Common myeloid progenitor, CD34-positive (primary cell): Measurements from ENCODE around the gene GJB2.
A peak's percentile ranks its signal among the peaks of the same experiment; 100 is the strongest.

ENCODE experiments used
- CTCF ChIA-PET: fragments of 350-600 bp; sonication (Branson Sonifier 250); formaldehyde crosslinking; loops from one replicate; lab custom pipeline; 2021; ENCODE audit warnings: antibody characterized with exemption; lab: Charles Lee
- POLR2A ChIA-PET: fragments of 350-600 bp; sonication (Branson Sonifier 250); formaldehyde crosslinking; loops from one replicate; lab custom pipeline; 2021; ENCODE audit warnings: antibody characterized with exemption; lab: Charles Lee
- DNase-seq, 3 donors: peaks; one replicate each; pipeline versions ENCODE4 v3.0.0 to v3.0.0-alpha.2; 2013
- H3K27ac ChIP-seq, 2 experiments: 1 replicate in 1 of 2; 2 replicates in 1 of 2; pipeline ENCODE4 v1.7.0; 2013; ENCODE audit warnings: inconsistent platforms in 2 of 2, low read length in 2 of 2, mild to moderate bottlenecking in 2 of 2, low read depth in 1 of 2, moderate library complexity in 1 of 2; ENCODE audit not compliant: severe bottlenecking in 2 of 2, insufficient read depth in 1 of 2, poor library complexity in 1 of 2
- H3K27me3 ChIP-seq, 5 experiments: replicated peaks in 2 of 5; 1 replicate in 3 of 5; 2 replicates in 2 of 5; pipeline versions ENCODE4 v1.6.1 to v1.7.0; 2013; ENCODE audit warnings: low read length in 4 of 5, mild to moderate bottlenecking in 2 of 5, moderate library complexity in 2 of 5, inconsistent platforms in 1 of 5; ENCODE audit not compliant: insufficient read depth in 5 of 5, control insufficient read depth in 4 of 5
- H3K36me3 ChIP-seq, 4 experiments: 1 replicate in 2 of 4; 2 replicates in 2 of 4; pipeline versions ENCODE4 v1.6.1 to v1.7.0; 2013; ENCODE audit warnings: low read length in 3 of 4, control low read depth in 1 of 4, mild to moderate bottlenecking in 1 of 4; ENCODE audit not compliant: control insufficient read depth in 4 of 4, insufficient read depth in 4 of 4
- H3K4me1 ChIP-seq, 4 experiments: 1 replicate in 3 of 4; 2 replicates in 1 of 4; pipeline versions ENCODE4 v1.6.1 to v1.7.1; 2013; ENCODE audit warnings: low read length in 3 of 4, mild to moderate bottlenecking in 3 of 4, control low read depth in 1 of 4, inconsistent platforms in 1 of 4, moderate library complexity in 1 of 4; ENCODE audit not compliant: control insufficient read depth in 4 of 4, insufficient read depth in 4 of 4; ENCODE audit errors: control extremely low read depth in 1 of 4
- H3K4me3 ChIP-seq, 7 experiments: 1 replicate in 4 of 7; 2 replicates in 3 of 7; pipeline versions ENCODE4 v1.5.1 to v1.7.0; 2013; ENCODE audit warnings: mild to moderate bottlenecking in 7 of 7, low read length in 6 of 7, moderate library complexity in 6 of 7, inconsistent platforms in 2 of 7, low read depth in 2 of 7, control low read depth in 1 of 7; ENCODE audit not compliant: insufficient read depth in 4 of 7, control insufficient read depth in 1 of 7; ENCODE audit errors: extremely low read depth in 1 of 7
- H3K9me3 ChIP-seq, 5 experiments: 1 replicate in 4 of 5; 2 replicates in 1 of 5; pipeline versions ENCODE4 v1.6.1 to v1.7.1; 2013; ENCODE audit warnings: low read length in 4 of 5, mild to moderate bottlenecking in 2 of 5, inconsistent platforms in 1 of 5, low read depth in 1 of 5, moderate library complexity in 1 of 5; ENCODE audit not compliant: control insufficient read depth in 4 of 5, insufficient read depth in 2 of 5; ENCODE audit errors: control extremely low read depth in 1 of 5
- WGBS: methylation state at CpG from one replicate; pipeline ENCODE4 v1.1.5; 2013; ENCODE audit not compliant: insufficient coverage; 5-methylcytosine and 5-hydroxymethylcytosine counted together

Gene GJB2

GRCh38 chr13:20188667-20189553 is 3.8 kb downstream of the GJB2 start:
- H3K4me1 ChIP-seq = peaks cover 2 to 26% (median 22%) of the 10 kb centered on the region in 4 experiments
- no peak overlapping the region for H3K4me3 ChIP-seq
- H3K9me3 ChIP-seq = peaks cover 0 to 3% (median 0%) of the 10 kb centered on the region in 5 experiments
- DNase-seq = peak; percentile 62 to 89 (median 87)
- H3K27ac ChIP-seq = no peak overlapping the region
- 86% methylated on average over 20 of the region's 28 CpGs for WGBS
- peaks cover 0 to 47% (median 27%) of the 10 kb centered on the region in 5 experiments for H3K27me3 ChIP-seq
- H3K36me3 ChIP-seq = no peaks in the 10 kb centered on the region
- ChIA-PET CTCF (interaction anchor here (1.1 to 2.1 kb wide), 4 partner anchors 8 to 17 kb away, joined by 3 to 6 read pairs (median 4); no protein-coding TSS in a partner anchor), POLR2A (no interaction called here)

- CTCF ChIA-PET = interaction anchor here (0.6 to 2.1 kb wide), 7 partner anchors 8 to 305 kb away, joined by 3 to 6 read pairs (median 3); no protein-coding TSS in a partner anchor
- WGBS = 54% methylated on average over 3 of the region's 6 CpGs
- Histone ChIP-seq H3K4me3 (no peak overlapping the region), H3K27me3 (peaks cover 0 to 27% (median 13%) of the 10 kb centered on the region in 5 experiments), H3K9me3 (peaks cover 0 to 3% (median 0%) of the 10 kb centered on the region in 5 experiments), H3K27ac (no peak overlapping the region), H3K36me3 (no peaks in the 10 kb centered on the region), H3K4me1 (peaks cover 1 to 5% (median 2%) of the 10 kb centered on the region in 4 experiments)
- POLR2A ChIA-PET = no interaction called here
- DNase-seq = no peak
Observed at GRCh38 chr13:20186771-20187170, 6.0 kb downstream of the GJB2 start.

GRCh38 chr13:20185366-20186056 is 7.2 kb downstream of the GJB2 start:
- ChIA-PET POLR2A (no interaction called here), CTCF (interaction anchor here (1.0 to 1.8 kb wide), 4 partner anchors 10 to 298 kb away, joined by 3 to 9 read pairs (median 7); no protein-coding TSS in a partner anchor)
- H3K9me3 ChIP-seq = peaks cover 0 to 3% (median 0%) of the 10 kb centered on the region in 5 experiments
- H3K4me3 ChIP-seq = no peak overlapping the region
- H3K4me1 ChIP-seq = peaks cover 0 to 2% (median under 1%) of the 10 kb centered on the region in 4 experiments
- peaks cover 0 to 16% (median 4%) of the 10 kb centered on the region in 5 experiments for H3K27me3 ChIP-seq
- no peak for DNase-seq
- no peak overlapping the region for H3K27ac ChIP-seq
- WGBS = 85% methylated on average over 11 of the region's 12 CpGs
- no peaks in the 10 kb centered on the region for H3K36me3 ChIP-seq

GRCh38 chr13:20182231-20182846 is 10.4 kb downstream of the GJB2 start:
- no peak overlapping the region for H3K27ac ChIP-seq
- H3K4me3 ChIP-seq = no peak overlapping the region
- H3K4me1 ChIP-seq = peaks cover 0 to 3% (median 0%) of the 10 kb centered on the region in 4 experiments
- peak; percentile 74 to 89 (median 83) for DNase-seq
- H3K9me3 ChIP-seq = no peaks in the 10 kb centered on the region
- peaks cover 0 to 27% (median 23%) of the 10 kb centered on the region in 5 experiments for H3K27me3 ChIP-seq
- POLR2A ChIA-PET = no interaction called here
- CTCF ChIA-PET = interaction anchor here (0.9 to 2.1 kb wide), 8 partner anchors 9 to 647 kb away, joined by 3 to 10 read pairs (median 4); no protein-coding TSS in a partner anchor
- H3K36me3 ChIP-seq = no peaks in the 10 kb centered on the region
- 40% methylated on average over 4 of the region's 5 CpGs for WGBS

- no CpG with 5 or more reads among the region's 3 CpGs for WGBS
- H3K9me3 ChIP-seq = no peaks in the 10 kb centered on the region
- H3K4me1 ChIP-seq = peaks cover 0 to 6% (median 0%) of the 10 kb centered on the region in 4 experiments
- H3K27ac ChIP-seq = no peak overlapping the region
- ChIA-PET CTCF (interaction anchor here (0.6 to 2.1 kb wide), 7 partner anchors 10 to 648 kb away, joined by 3 to 10 read pairs (median 4); no protein-coding TSS in a partner anchor), POLR2A (no interaction called here)
- H3K36me3 ChIP-seq = no peaks in the 10 kb centered on the region
- DNase-seq = no peak
- no peak overlapping the region for H3K4me3 ChIP-seq
- H3K27me3 ChIP-seq = peaks cover 1 to 37% (median 35%) of the 10 kb centered on the region in 5 experiments
Observed at GRCh38 chr13:20181188-20181587, 11.6 kb downstream of the GJB2 start.

- no peak for DNase-seq
- ChIA-PET CTCF (interaction anchor here (1.0 to 1.4 kb wide), 3 partner anchors 9 to 309 kb away, joined by 3 to 4 read pairs (median 3); no protein-coding TSS in a partner anchor), POLR2A (no interaction called here)
- Histone ChIP-seq H3K27ac (no peak overlapping the region), H3K9me3 (no peaks in the 10 kb centered on the region), H3K27me3 (peaks cover 11 to 67% (median 33%) of the 10 kb centered on the region in 5 experiments), H3K4me1 (peaks cover 0 to 8% (median 3%) of the 10 kb centered on the region in 4 experiments), H3K36me3 (no peaks in the 10 kb centered on the region), H3K4me3 (no peak overlapping the region)
- 80% methylated on average over 5 of the region's 5 CpGs for WGBS
Observed at GRCh38 chr13:20178156-20178555, 14.6 kb downstream of the GJB2 start.
